ENCODE measurements around the gene KRTAP10-9. TPM values are rescaled to one million over a fixed set of nuclear protein-coding genes. Genes with fewer than 3 reads are reported as not detected.
A peak's percentile ranks its signal among the peaks of the same experiment; 100 is the strongest.

KRTAP10-9 gene
- total RNA-seq, 1 donor from 2014 or later: not detected

GRCh38 chr21:44592446-44593311 is 34.2 kb upstream of the KRTAP10-9 start, which contains the start of gene KRTAP10-6:
TSS of gene KRTAP10-6 (minus strand) at chr21:44592505. CDS start at chr21:44592484, 21 bp downstream.
- Histone ChIP-seq H3K36me3 (no peaks in the 10 kb centered on the region), H3K4me1 (no peaks in the 10 kb centered on the region), H3K9me3 (no peaks in the 10 kb centered on the region), H3K4me3 (no peak within 1 kb of the TSS), H3K27me3 (no peaks in the 10 kb centered on the region), H3K27ac (no peak within 1 kb of the TSS)
- TF ChIP-seq, protein P1, sequence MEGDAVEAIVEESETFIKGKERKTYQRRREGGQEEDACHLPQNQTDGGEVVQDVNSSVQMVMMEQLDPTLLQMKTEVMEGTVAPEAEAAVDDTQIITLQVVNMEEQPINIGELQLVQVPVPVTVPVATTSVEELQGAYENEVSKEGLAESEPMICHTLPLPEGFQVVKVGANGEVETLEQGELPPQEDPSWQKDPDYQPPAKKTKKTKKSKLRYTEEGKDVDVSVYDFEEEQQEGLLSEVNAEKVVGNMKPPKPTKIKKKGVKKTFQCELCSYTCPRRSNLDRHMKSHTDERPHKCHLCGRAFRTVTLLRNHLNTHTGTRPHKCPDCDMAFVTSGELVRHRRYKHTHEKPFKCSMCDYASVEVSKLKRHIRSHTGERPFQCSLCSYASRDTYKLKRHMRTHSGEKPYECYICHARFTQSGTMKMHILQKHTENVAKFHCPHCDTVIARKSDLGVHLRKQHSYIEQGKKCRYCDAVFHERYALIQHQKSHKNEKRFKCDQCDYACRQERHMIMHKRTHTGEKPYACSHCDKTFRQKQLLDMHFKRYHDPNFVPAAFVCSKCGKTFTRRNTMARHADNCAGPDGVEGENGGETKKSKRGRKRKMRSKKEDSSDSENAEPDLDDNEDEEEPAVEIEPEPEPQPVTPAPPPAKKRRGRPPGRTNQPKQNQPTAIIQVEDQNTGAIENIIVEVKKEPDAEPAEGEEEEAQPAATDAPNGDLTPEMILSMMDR (IDR thresholded peaks at IDR 0.05): no peak
- no peak for TF ChIP-seq POLR2A (IDR thresholded peaks at IDR 0.05)
- peak; percentile 65 to 95 for DNase-seq (ENCODE audit: extremely low spot score in 2 of 2)
- intact Hi-C loops (cut with DNase I): no loop called here

DNA sequence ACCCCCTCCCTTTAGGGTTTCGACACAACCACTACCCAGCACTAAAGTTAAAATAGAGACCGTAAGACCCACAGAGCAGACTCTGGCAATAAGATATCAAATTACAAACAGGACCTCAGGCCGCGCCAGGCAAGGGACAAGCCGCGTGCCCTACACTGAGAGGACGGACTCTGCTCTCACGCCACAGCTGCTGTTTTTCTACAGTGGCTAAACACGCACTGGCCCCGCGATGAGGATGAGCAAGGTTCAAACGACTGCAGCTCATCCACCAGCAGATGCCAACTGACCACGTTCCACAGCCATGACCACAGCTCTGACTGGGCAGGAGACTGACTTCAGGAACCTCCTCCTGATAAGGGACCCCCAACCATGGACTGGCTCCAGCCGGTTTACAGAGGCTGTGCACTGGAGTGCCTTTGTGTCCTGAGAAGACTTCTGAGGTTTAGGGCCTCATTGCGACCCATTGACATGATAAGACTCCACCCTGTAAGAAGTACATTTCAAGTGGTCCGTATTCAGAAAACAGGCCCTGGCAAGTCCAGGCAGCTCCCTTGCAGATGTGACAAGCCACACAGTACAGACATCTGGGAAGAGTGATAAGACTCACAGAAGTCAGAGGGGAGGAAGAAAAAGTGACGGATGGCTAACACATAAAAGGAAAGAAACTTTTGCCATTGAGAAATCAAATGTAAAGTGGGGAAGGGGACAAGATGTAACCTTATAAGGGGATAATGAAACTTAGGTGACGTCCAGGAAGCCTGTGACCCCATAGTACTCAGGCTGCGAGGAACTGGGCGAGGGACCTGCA is 33.1 kb upstream of the KRTAP10-9 start:
- Histone ChIP-seq H3K27ac (no peak overlapping the region), H3K36me3 (no peaks in the 10 kb centered on the region), H3K4me1 (no peaks in the 10 kb centered on the region), H3K9me3 (no peaks in the 10 kb centered on the region), H3K27me3 (no peaks in the 10 kb centered on the region), H3K4me3 (no peak overlapping the region)
- TF ChIP-seq POLR2AphosphoS5 (IDR thresholded peaks at IDR 0.05; ENCODE audit: insufficient read depth in 1 of 2, low read depth in 1 of 2) (no peak), POLR2A (IDR thresholded peaks at IDR 0.05) (no peak)
- TF ChIP-seq, protein P1 (IDR thresholded peaks at IDR 0.05): no peak
- intact Hi-C loops (cut with DNase I): no loop called here
- peak; percentile 40 to 64 for DNase-seq (ENCODE audit: extremely low spot score in 2 of 2)

DNA sequence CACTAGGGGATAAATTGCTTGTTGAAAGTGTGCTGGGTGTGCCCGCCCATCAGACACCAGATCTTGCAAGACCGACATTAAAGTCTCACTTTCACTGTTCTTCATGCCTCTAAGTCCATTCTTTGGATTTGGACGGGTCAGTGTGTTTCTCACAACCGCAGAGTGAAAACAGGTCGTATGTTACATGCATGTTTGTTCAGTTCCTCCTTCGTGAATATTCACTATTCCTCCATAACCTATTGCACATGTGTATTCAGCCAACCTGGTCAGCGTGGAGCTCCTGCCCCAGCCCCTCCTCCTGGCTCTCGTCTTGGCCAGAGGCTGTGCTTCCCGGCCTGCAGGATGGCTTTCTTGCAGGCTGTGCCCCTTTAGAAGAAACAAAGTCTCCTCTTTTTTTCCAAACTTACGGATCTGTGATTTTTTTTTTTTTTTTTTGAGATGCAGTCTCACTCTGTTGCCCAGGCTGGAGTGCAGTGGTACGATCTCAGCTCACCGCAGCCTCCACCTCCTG is 32.4 kb upstream of the KRTAP10-9 start:
- Histone ChIP-seq H3K36me3 (no peaks in the 10 kb centered on the region), H3K4me1 (no peaks in the 10 kb centered on the region), H3K27me3 (no peaks in the 10 kb centered on the region), H3K9me3 (no peaks in the 10 kb centered on the region), H3K27ac (no peak overlapping the region), H3K4me3 (no peak overlapping the region)
- TF ChIP-seq POLR2AphosphoS5 (IDR thresholded peaks at IDR 0.05; ENCODE audit: insufficient read depth in 1 of 2, low read depth in 1 of 2) (no peak), POLR2A (IDR thresholded peaks at IDR 0.05) (no peak)
- TF ChIP-seq, protein P1 (IDR thresholded peaks at IDR 0.05): no peak
- intact Hi-C loops (cut with DNase I): no loop called here
- peak; percentile 4 to 11 for DNase-seq (ENCODE audit: extremely low spot score in 2 of 2)

- TF ChIP-seq POLR2A (IDR thresholded peaks at IDR 0.05) (no peak), POLR2AphosphoS5 (IDR thresholded peaks at IDR 0.05; ENCODE audit: insufficient read depth in 1 of 2, low read depth in 1 of 2) (no peak)
- TF ChIP-seq, protein P1 (IDR thresholded peaks at IDR 0.05): no peak
- Histone ChIP-seq H3K27me3 (no peaks in the 10 kb centered on the region), H3K4me1 (no peaks in the 10 kb centered on the region), H3K4me3 (no peak overlapping the region), H3K9me3 (no peaks in the 10 kb centered on the region), H3K27ac (no peak overlapping the region), H3K36me3 (no peaks in the 10 kb centered on the region)
- DNase-seq (ENCODE audit: extremely low spot score in 2 of 2): peak in 1 of 2 donors; percentile 37
- intact Hi-C loops (cut with DNase I): no loop called here
Observed at GRCh38 chr21:44595524-44595923, 31.4 kb upstream of the KRTAP10-9 start.

All from vagina (tissue), 2 donors.